Measurements from ENCODE around the gene ST3GAL6. TPM values are rescaled to one million over a fixed set of nuclear protein-coding genes. Genes with fewer than 3 reads are reported as not detected.

Gene ST3GAL6
- total and polyA plus RNA-seq, 2 of the 4 experiments (the other 2 are of a cell fraction): 0.36 to 0.99 TPM

GRCh38 chr3:98763819-98764418 is 779 bp downstream of the ST3GAL6 start:
- H3K9ac ChIP-seq (ENCODE audit: low read depth, low read length): no peak overlapping the region
- H3K4me2 ChIP-seq (ENCODE audit: low read depth, low read length): no peak overlapping the region

More at GRCh38 chr3:98763819-98764418, 779 bp downstream of the ST3GAL6 start:
- no peak overlapping the region for H2BK20ac ChIP-seq (ENCODE audit: low read depth, low read length)
- H3K27ac ChIP-seq (ENCODE audit: insufficient read depth, low read length): no peak overlapping the region
- no peak overlapping the region; the same call in 1 of the 2 replicates for H2AK5ac ChIP-seq (ENCODE audit: low read depth, low read length)
- no peak overlapping the region for H2BK15ac ChIP-seq (ENCODE audit: low read depth, low read length)
- H3K27me3 ChIP-seq (ENCODE audit: control insufficient read depth, insufficient read depth, low read length): no peaks in the 10 kb centered on the region; the same call in 1 of the 2 replicates
- no peak overlapping the region for H2BK5ac ChIP-seq (ENCODE audit: low read depth, low read length, poor library complexity, severe bottlenecking)
- POLR2A ChIA-PET (ENCODE audit: unreplicated experiment): no interaction called here
- H3K56ac ChIP-seq (ENCODE audit: extremely low read depth, insufficient read depth, low read length): no peak overlapping the region
- no peak overlapping the region for H3K18ac ChIP-seq (ENCODE audit: low read depth, low read length)
- H3K4me1 ChIP-seq (ENCODE audit: control insufficient read depth, insufficient read depth, low read length): peaks cover 4% of the 10 kb centered on the region
- no peak overlapping the region for H3K4me3 ChIP-seq (ENCODE audit: insufficient read depth, low read depth, low read length)
- no peaks in the 10 kb centered on the region for H3K79me1 ChIP-seq (ENCODE audit: low read depth in 1 of 2, low read length in 2 of 2)
- no peak overlapping the region for H3K14ac ChIP-seq (replicated peaks; ENCODE audit: low read depth, low read length)
- H4K8ac ChIP-seq (ENCODE audit: low read depth in 2 of 2, low read length in 2 of 2): no peak overlapping the region
- DNase-seq (no peak), ATAC-seq (ENCODE audit: low read depth) (no peak)
- H3K9me3 ChIP-seq (ENCODE audit: control insufficient read depth, insufficient read depth, low read length): no peaks in the 10 kb centered on the region
- H2AFZ ChIP-seq (replicated peaks; ENCODE audit: low read length, poor library complexity): no peak overlapping the region
- no peak overlapping the region for H3K4ac ChIP-seq (ENCODE audit: low read depth, low read length)
- no peak overlapping the region for H4K91ac ChIP-seq (ENCODE audit: insufficient read depth, low read depth, low read length)
- no peak overlapping the region for H2BK120ac ChIP-seq (ENCODE audit: low read depth, low read length)
- BruUV-seq (replicated peaks): no TSS peak
- TF ChIP-seq MXI1 (IDR thresholded peaks at IDR 0.05; ENCODE audit: borderline replicate concordance, low read depth, low read length) (no peak), RFX5 (IDR thresholded peaks at IDR 0.05; ENCODE audit: low read depth, low read length) (no peak), MAFK (IDR thresholded peaks at IDR 0.05; ENCODE audit: low read depth, low read length) (peak; percentile 42; the same call in 1 of the 2 replicates), SMC3 (IDR thresholded peaks at IDR 0.05; ENCODE audit: low read depth, low read length) (no peak)
- H2AK9ac ChIP-seq (replicated peaks; ENCODE audit: low read depth, low read length, poor library complexity): no peak overlapping the region
- no peaks in the 10 kb centered on the region for H4K20me1 ChIP-seq (ENCODE audit: insufficient read depth, low read length)
- in situ Hi-C loops (cut with MboI; ENCODE audit: low sequenced_read_pairs) (no loop called here), intact Hi-C loops (cut with micrococcal nuclease) (no loop called here), dilution Hi-C loops (cut with HindIII; ENCODE audit: low sequenced_read_pairs, unreplicated experiment) (no loop called here)
- H4K5ac ChIP-seq (ENCODE audit: low read depth, low read length): no peak overlapping the region
- no CpG with 5 or more reads among the region's 5 CpGs for WGBS, 2 experiments (ENCODE audit: extremely low coverage in 2 of 2, insufficient read length in 1 of 2)
- no peaks in the 10 kb centered on the region for H3K9me1 ChIP-seq (ENCODE audit: insufficient read depth, low read length)
- 0 out of 2 replicates have a peak overlapping the region, but pooled peaks have one; percentile 20 for H3K23ac ChIP-seq (ENCODE audit: low read depth, low read length)
- H3K36me3 ChIP-seq (ENCODE audit: control insufficient read depth, insufficient read depth, low read length): no peaks in the 10 kb centered on the region
- CTCF ChIA-PET: interaction anchor here (0.6 kb wide), 2 partner anchors 38 to 1188 kb away, joined by 3 to 4 read pairs; no protein-coding TSS in a partner anchor

Measured in IMR-90 (cell line).